Measurements from ENCODE around the gene KRTAP5-5. TPM values are rescaled to one million over a fixed set of nuclear protein-coding genes. Genes with fewer than 3 reads are reported as not detected.

Gene KRTAP5-5
- total and polyA plus RNA-seq, 2 donors (not counting 1 experiment from before 2014, with no cell fraction given) = not detected

DNA sequence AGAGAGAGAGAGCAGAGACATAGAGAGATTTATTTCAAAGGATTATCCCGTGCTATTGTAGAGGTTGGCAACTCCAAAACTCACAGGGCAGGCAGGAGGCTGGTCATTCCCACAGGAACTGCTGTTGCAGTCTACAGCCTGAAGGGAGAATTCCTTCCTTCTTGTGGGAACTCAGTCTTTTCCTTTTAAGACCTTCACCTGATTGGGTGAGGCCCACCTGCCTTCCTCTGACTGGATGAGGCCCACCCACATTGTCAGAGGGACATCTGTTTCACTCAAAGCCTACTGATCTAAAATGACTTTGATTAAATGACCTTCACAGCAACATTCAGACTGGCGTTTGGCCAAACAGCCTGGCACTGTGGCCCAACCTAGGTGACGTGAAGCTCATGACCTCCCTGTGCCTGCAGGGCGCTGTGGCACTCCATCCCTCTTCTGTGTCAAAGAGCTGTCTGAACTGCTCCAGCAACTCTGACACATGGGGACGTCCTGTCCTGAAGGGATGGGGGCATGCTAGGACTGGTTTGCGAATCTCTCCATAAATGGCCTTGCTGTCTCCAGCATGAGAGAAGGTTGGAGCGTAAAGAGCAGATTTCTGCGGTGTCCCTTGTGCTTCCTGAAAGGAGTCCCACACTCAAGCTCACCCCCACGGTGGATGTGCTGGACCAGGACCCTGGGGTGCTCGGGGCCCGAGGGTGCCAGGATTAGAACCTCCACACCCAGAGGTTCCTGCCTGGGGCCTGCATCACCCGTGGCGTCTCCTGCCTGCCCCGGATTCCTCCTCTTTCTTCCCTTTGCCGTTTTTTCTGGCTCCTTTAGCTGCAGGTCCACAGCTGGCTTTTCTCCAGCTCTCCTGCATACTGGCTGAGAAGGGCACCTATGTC, 20.7 kb downstream of the KRTAP5-5 start:
- no peaks in the 10 kb centered on the region for H3K4me1 Mint-ChIP-seq
- WGBS (ENCODE audit: insufficient coverage) = 85% methylated on average over 14 of the region's 15 CpGs
- CTCF ChIA-PET = interaction anchor here (1.0 to 2.5 kb wide), 5 partner anchors 9 to 501 kb away, joined by 3 to 16 read pairs (median 6); no protein-coding TSS in a partner anchor

More for the DNA sequence above, 20.7 kb downstream of the KRTAP5-5 start:
- H3K27me3 Mint-ChIP-seq = peaks cover 27% of the 10 kb centered on the region
- H3K79me2 ChIP-seq (ENCODE audit: control insufficient read depth, insufficient read depth, low read length) = no peaks in the 10 kb centered on the region
- H3K27ac Mint-ChIP-seq = no peak overlapping the region
- no peak for TF ChIP-seq EZH2 (IDR thresholded peaks at IDR 0.05; ENCODE audit: borderline replicate concordance, insufficient read depth, low read depth, low read length, poor library complexity, severe bottlenecking)
- TF ChIP-seq, protein P1, sequence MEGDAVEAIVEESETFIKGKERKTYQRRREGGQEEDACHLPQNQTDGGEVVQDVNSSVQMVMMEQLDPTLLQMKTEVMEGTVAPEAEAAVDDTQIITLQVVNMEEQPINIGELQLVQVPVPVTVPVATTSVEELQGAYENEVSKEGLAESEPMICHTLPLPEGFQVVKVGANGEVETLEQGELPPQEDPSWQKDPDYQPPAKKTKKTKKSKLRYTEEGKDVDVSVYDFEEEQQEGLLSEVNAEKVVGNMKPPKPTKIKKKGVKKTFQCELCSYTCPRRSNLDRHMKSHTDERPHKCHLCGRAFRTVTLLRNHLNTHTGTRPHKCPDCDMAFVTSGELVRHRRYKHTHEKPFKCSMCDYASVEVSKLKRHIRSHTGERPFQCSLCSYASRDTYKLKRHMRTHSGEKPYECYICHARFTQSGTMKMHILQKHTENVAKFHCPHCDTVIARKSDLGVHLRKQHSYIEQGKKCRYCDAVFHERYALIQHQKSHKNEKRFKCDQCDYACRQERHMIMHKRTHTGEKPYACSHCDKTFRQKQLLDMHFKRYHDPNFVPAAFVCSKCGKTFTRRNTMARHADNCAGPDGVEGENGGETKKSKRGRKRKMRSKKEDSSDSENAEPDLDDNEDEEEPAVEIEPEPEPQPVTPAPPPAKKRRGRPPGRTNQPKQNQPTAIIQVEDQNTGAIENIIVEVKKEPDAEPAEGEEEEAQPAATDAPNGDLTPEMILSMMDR (IDR thresholded peaks at IDR 0.05) = no peak
- H3K27me3 ChIP-seq (replicated peaks in 1 of 4; ENCODE audit: control extremely low read depth in 1 of 4, control insufficient read depth in 3 of 4, insufficient read depth in 4 of 4, low read length in 3 of 4) = peaks cover 0 to 21% (median 4%) of the 10 kb centered on the region in 4 experiments
- H3K4me1 ChIP-seq (ENCODE audit: control insufficient read depth in 2 of 2, insufficient read depth in 2 of 2, low read length in 2 of 2) = peaks cover 0 to 6% of the 10 kb centered on the region in 2 donors
- H3K9me3 Mint-ChIP-seq (ENCODE audit: insufficient read depth) = no peaks in the 10 kb centered on the region
- H3K36me3 ChIP-seq (replicated peaks in 1 of 2; ENCODE audit: control extremely low read depth in 1 of 2, control insufficient read depth in 1 of 2, extremely low read depth in 1 of 2, insufficient read depth in 2 of 2, low read length in 1 of 2) = no peaks in the 10 kb centered on the region
- no peak overlapping the region for H3K4me3 ChIP-seq (ENCODE audit: control extremely low read depth in 1 of 5, extremely low read depth in 1 of 5, insufficient read depth in 1 of 5, low read depth in 2 of 5, low read length in 4 of 5)
- no peak overlapping the region for H3K4me3 Mint-ChIP-seq
- no peaks in the 10 kb centered on the region for H3K9me3 ChIP-seq (ENCODE audit: control extremely low read depth in 1 of 3, control insufficient read depth in 2 of 3, insufficient read depth in 1 of 3, low read length in 2 of 3)
- ATAC-seq (ENCODE audit: low read depth) = no peak
- H3K9ac ChIP-seq (ENCODE audit: low read length) = no peak overlapping the region
- H3K4me2 ChIP-seq (replicated peaks; ENCODE audit: low read depth, low read length, poor library complexity, severe bottlenecking) = no peak overlapping the region
- DNase-seq = no peak
- H3K27ac ChIP-seq (ENCODE audit: low read length in 2 of 2) = no peak overlapping the region
- POLR2A ChIA-PET = no interaction called here
- no peak overlapping the region for H2AFZ ChIP-seq (ENCODE audit: insufficient read depth, low read depth, low read length, poor library complexity, severe bottlenecking)
- intact Hi-C loops (cut with micrococcal nuclease) = loop anchor here (5.0 kb wide), 1 partner anchor 42 kb away; no protein-coding TSS in a partner anchor
- H4K20me1 ChIP-seq (ENCODE audit: control insufficient read depth, insufficient read depth, low read length, poor library complexity, severe bottlenecking) = no peaks in the 10 kb centered on the region

Measured in B cell (primary cell).